H1 (cell line): Measurements from ENCODE around the gene TPT1. TPM values are rescaled to one million over a fixed set of nuclear protein-coding genes. Genes with fewer than 3 reads are reported as not detected.

Source experiments
- CTCF ChIA-PET: fragments of 300-600 bp; sonication (Branson Sonifier 250); formaldehyde crosslinking; loops from one replicate; lab custom pipeline; 2021; ENCODE audit not compliant: partially characterized antibody; lab: Charles Lee
- POLR2A ChIA-PET: fragments of 300-600 bp; sonication (Branson Sonifier 250); formaldehyde crosslinking; loops from one replicate; lab custom pipeline; 2021; ENCODE audit warnings: inconsistent platforms; ENCODE audit not compliant: partially characterized antibody; lab: Charles Lee
- DNase-seq, 2 experiments: peaks; one replicate each; pipeline versions ENCODE4 v3.0.0 to v3.0.0-alpha.2; 2010 to 2022; ENCODE audit warnings: low spot score in 2 of 2, low read depth in 1 of 2, mixed read lengths in 1 of 2
- FAIRE-seq: peaks from 2 replicates; lab custom pipeline; 2011; peaks lifted over from hg19 to GRCh38; lab: Jason Lieb, UNC
- H2AFZ ChIP-seq: 2 replicates; pipeline ENCODE4 v1.8.1; 2012; ENCODE audit warnings: low read length, inconsistent platforms
- H2AK5ac ChIP-seq: 2 replicates; pipeline ENCODE4 v1.6.1; 2013; ENCODE audit warnings: low read depth, low read length
- H2BK120ac ChIP-seq: replicated peaks from 2 replicates; pipeline ENCODE3; 2013; ENCODE audit warnings: low read depth, low read length, inconsistent platforms
- H2BK12ac ChIP-seq: 2 replicates; pipeline ENCODE4 v1.6.1; 2013; ENCODE audit warnings: low read depth, low read length
- H2BK15ac ChIP-seq: 2 replicates; pipeline ENCODE4 v1.6.1; 2013; ENCODE audit warnings: low read length
- H2BK20ac ChIP-seq: 2 replicates; pipeline ENCODE4 v1.6.1; 2013; ENCODE audit warnings: low read length
- H2BK5ac ChIP-seq: 2 replicates; pipeline ENCODE4 v1.6.1; 2013; ENCODE audit warnings: low read depth, low read length
- H3K14ac ChIP-seq: 2 replicates; pipeline ENCODE4 v1.6.1; 2013; ENCODE audit warnings: inconsistent platforms; ENCODE audit not compliant: insufficient read length
- H3K18ac ChIP-seq: 2 replicates; pipeline ENCODE4 v1.6.1; 2013; ENCODE audit warnings: low read length; ENCODE audit errors: extremely low read depth
- H3K23ac ChIP-seq: 2 replicates; pipeline ENCODE4 v1.6.1; 2013; ENCODE audit warnings: inconsistent platforms; ENCODE audit not compliant: insufficient read length
- H3K23me2 ChIP-seq: 2 replicates; pipeline ENCODE4 v1.6.1; 2013; ENCODE audit warnings: low read depth, low read length
- H3K27ac ChIP-seq: 2 replicates; pipeline ENCODE4 v1.6.1; 2011; ENCODE audit warnings: low read depth, low read length, inconsistent platforms
- H3K27me3 ChIP-seq, 4 experiments: replicated peaks in 1 of 4; 1 replicate in 1 of 4; 2 replicates in 3 of 4; pipeline versions ENCODE4 v1.6.1 to v1.8.1; 2011 to 2013; ENCODE audit warnings: low read length in 3 of 4, mild to moderate bottlenecking in 3 of 4, inconsistent platforms in 2 of 4, mixed read lengths in 2 of 4, moderate library complexity in 1 of 4; ENCODE audit not compliant: control insufficient read depth in 3 of 4, insufficient read depth in 3 of 4; ENCODE audit errors: extremely low read depth in 1 of 4
- H3K36me3 ChIP-seq, 4 experiments: 2 replicates each; pipeline versions ENCODE4 v1.6.1 to v1.8.1; 2011 to 2013; ENCODE audit warnings: mild to moderate bottlenecking in 4 of 4, low read length in 3 of 4, moderate library complexity in 2 of 4, control low read depth in 1 of 4, inconsistent platforms in 1 of 4; ENCODE audit not compliant: insufficient read depth in 4 of 4, control insufficient read depth in 2 of 4
- H3K4ac ChIP-seq: replicated peaks from 2 replicates; pipeline ENCODE3; 2013; ENCODE audit warnings: low read length, low read depth, mixed read lengths, inconsistent platforms; ENCODE audit not compliant: insufficient read length
- H3K4me1 ChIP-seq, 4 experiments: replicated peaks in 1 of 4; 1 replicate in 1 of 4; 2 replicates in 3 of 4; pipeline versions ENCODE4 v1.6.1 to v1.8.1; 2011 to 2013; ENCODE audit warnings: low read length in 3 of 4, inconsistent platforms in 2 of 4, mixed read lengths in 1 of 4; ENCODE audit not compliant: insufficient read depth in 4 of 4, control insufficient read depth in 3 of 4
- H3K4me2 ChIP-seq, 2 experiments: 2 replicates each; pipeline versions ENCODE4 v1.6.1 to v1.8.1; 2011 to 2013; ENCODE audit warnings: low read depth in 2 of 2, low read length in 2 of 2, control low read depth in 1 of 2, inconsistent platforms in 1 of 2, mild to moderate bottlenecking in 1 of 2; ENCODE audit not compliant: insufficient read depth in 1 of 2
- H3K4me3 ChIP-seq, 4 experiments: fragments of 200-600, 300-600 bp in 1 of 4; sonication (generic), shearing (Covaris generic), sonication (Bioruptor Twin) in 1 of 4; 2 replicates each; pipeline versions ENCODE4 v1.5.1 to v1.8.1; 2011 to 2016; ENCODE audit warnings: low read length in 4 of 4, low read depth in 3 of 4, control low read depth in 2 of 4, inconsistent platforms in 2 of 4, mild to moderate bottlenecking in 2 of 4, mixed read lengths in 1 of 4, moderate library complexity in 1 of 4; ENCODE audit not compliant: insufficient read depth in 2 of 4; ENCODE audit errors: extremely low read depth in 1 of 4
- H3K56ac ChIP-seq: replicated peaks from 2 replicates; pipeline ENCODE3; 2013; ENCODE audit warnings: low read depth, mild to moderate bottlenecking, mixed read lengths, low read length, inconsistent platforms; ENCODE audit not compliant: insufficient read length
- H3K79me1 ChIP-seq: 2 replicates; pipeline ENCODE4 v1.6.1; 2013; ENCODE audit warnings: low read depth, low read length, control low read depth
- H3K79me2 ChIP-seq, 2 experiments: 2 replicates each; pipeline versions ENCODE4 v1.6.1 to v1.8.1; 2012 to 2013; ENCODE audit warnings: low read length in 2 of 2, mild to moderate bottlenecking in 2 of 2, inconsistent platforms in 1 of 2; ENCODE audit not compliant: insufficient read depth in 2 of 2, control insufficient read depth in 1 of 2
- H3K9ac ChIP-seq, 4 experiments: replicated peaks in 1 of 4; 1 replicate in 1 of 4; 2 replicates in 3 of 4; pipeline versions ENCODE4 v1.6.1 to v1.8.1; 2011 to 2013; ENCODE audit warnings: low read depth in 3 of 4, low read length in 3 of 4, control low read depth in 2 of 4, mild to moderate bottlenecking in 2 of 4, moderate library complexity in 2 of 4, inconsistent platforms in 1 of 4; ENCODE audit errors: extremely low read depth in 1 of 4
- H3K9me3 ChIP-seq, 2 experiments: 2 replicates each; pipeline versions ENCODE4 v1.6.1 to v1.8.1; 2012 to 2013; ENCODE audit warnings: mild to moderate bottlenecking in 2 of 2, moderate library complexity in 2 of 2, control low read depth in 1 of 2, inconsistent platforms in 1 of 2, low read depth in 1 of 2, low read length in 1 of 2, mixed read lengths in 1 of 2; ENCODE audit not compliant: insufficient read depth in 2 of 2
- H4K20me1 ChIP-seq, 2 experiments: replicated peaks in 1 of 2; 2 replicates each; pipeline versions ENCODE3 to v1.8.1; 2011 to 2013; ENCODE audit warnings: inconsistent platforms in 2 of 2, low read length in 2 of 2, mild to moderate bottlenecking in 1 of 2; ENCODE audit not compliant: insufficient read depth in 2 of 2, control insufficient read depth in 1 of 2
- H4K5ac ChIP-seq: 2 replicates; pipeline ENCODE4 v1.6.1; 2013; ENCODE audit warnings: low read length, low read depth, mixed read lengths, inconsistent platforms; ENCODE audit not compliant: insufficient read length
- H4K8ac ChIP-seq: 2 replicates; pipeline ENCODE4 v1.8.0; 2013; ENCODE audit warnings: mild to moderate bottlenecking, moderate library complexity, low read length, inconsistent platforms; ENCODE audit not compliant: insufficient read depth; ENCODE audit errors: extremely low read depth
- H4K91ac ChIP-seq: replicated peaks from 2 replicates; pipeline ENCODE3; 2013; ENCODE audit warnings: low read length, mixed read lengths, inconsistent platforms; ENCODE audit not compliant: insufficient read length
- CBX8 ChIP-seq: fragments of 300-800, 300-1000 bp; sonication (generic); IDR thresholded peaks from 2 replicates; pipeline ENCODE4 v1.7.1; 2016; ENCODE audit warnings: low read depth, low read length, borderline replicate concordance
- CHD1 ChIP-seq: IDR thresholded peaks from 2 replicates; pipeline ENCODE4 v1.6.1; 2012; ENCODE audit warnings: low read depth, low read length, improper control_type of control experiment
- MAFK ChIP-seq: IDR thresholded peaks from 2 replicates; pipeline ENCODE4 v1.6.1; 2012; ENCODE audit warnings: low read depth, mild to moderate bottlenecking, improper control_type of control experiment, low read length
- MAX ChIP-seq: IDR thresholded peaks from 2 replicates; pipeline ENCODE4 v1.6.1; 2012; ENCODE audit warnings: inconsistent platforms
- NRF1 ChIP-seq: IDR thresholded peaks from 2 replicates; pipeline ENCODE4 v1.6.1; 2011; ENCODE audit warnings: mild to moderate bottlenecking, low read depth, low read length, improper control_type of control experiment
- POLR2AphosphoS5 ChIP-seq: IDR thresholded peaks from 2 replicates; pipeline ENCODE4 v1.6.1; 2011; ENCODE audit warnings: low read depth, low read length
- TEAD4 ChIP-seq: IDR thresholded peaks from 2 replicates; pipeline ENCODE4 v1.6.1; 2012; ENCODE audit warnings: low read depth, low read length, inconsistent platforms, mixed read lengths
- WGBS, 2 experiments: shearing (Covaris generic) in 1 of 2; methylation state at CpG; one replicate each; pipeline versions ENCODE4 v1.1.6 to v1.1.7; 2013 to 2015; ENCODE audit warnings: low lambda C conversion rate in 2 of 2, mixed read lengths in 2 of 2, inconsistent platforms in 1 of 2, low coverage in 1 of 2, missing lambda C conversion rate in 1 of 2; ENCODE audit not compliant: insufficient replicate concordance in 2 of 2, insufficient coverage in 1 of 2, insufficient read length in 1 of 2; ENCODE audit errors: extremely low coverage in 1 of 2, missing lambda C conversion rate in 1 of 2; 5-methylcytosine and 5-hydroxymethylcytosine counted together
- polyA plus RNA-seq, 7 experiments: library from polyadenylated mRNA; depleted of rRNA in 3 of 7; stranded (reverse) in 5 of 7; unstranded in 2 of 7; fragments of >200 nt in 5 of 7; fragments of 200-250 nt in 2 of 7; gene quantifications; 1 replicate in 5 of 7; 2 replicates in 1 of 7; 4 replicates in 1 of 7; pipeline versions ENCODE4 v1.2.1 to v1.2.3, GENCODE V29; 2011 to 2013; ENCODE audit warnings: missing spikeins in 2 of 7, mixed read lengths in 2 of 7
- total RNA-seq: library from RNA; stranded (reverse); fragmentation: NEBNext Ultra II Directional; extraction: Animal tissue kit (Norgen Biotek cat#: 25700); gene quantifications from 2 replicates; pipeline ENCODE4 v1.2.1, GENCODE V29; 2021

Gene TPT1
- total and polyA plus RNA-seq, 2 of the 8 experiments (the other 6 are each of a cell fraction or from before 2014, with no cell fraction given): 2,245 to 2,279 TPM

GRCh38 chr13:45301263-45301662, 39.7 kb downstream of the TPT1 start:
- no peaks in the 10 kb centered on the region for H3K79me2 ChIP-seq
- POLR2A ChIA-PET: interaction anchor here (0.8 to 1.7 kb wide), 3 partner anchors 11 to 40 kb away, joined by 3 to 7 read pairs (median 5); partner anchors contain the start of gene TPT1

More at GRCh38 chr13:45301263-45301662, 39.7 kb downstream of the TPT1 start:
- no peak overlapping the region for H3K56ac ChIP-seq
- WGBS, 2 experiments: 91% methylated on average over 11 of the region's 11 CpGs; no CpG with 5 or more reads in 1 of the 2 experiments
- H4K91ac ChIP-seq: no peak overlapping the region
- H2BK12ac ChIP-seq: 0 out of 2 replicates have a peak overlapping the region, but pooled peaks have one; percentile 13
- peaks cover 0 to 4% (median 2%) of the 10 kb centered on the region in 4 experiments; a peak in 4 of 7 replicates for H3K4me1 ChIP-seq
- no peaks in the 10 kb centered on the region for H3K27me3 ChIP-seq
- CTCF ChIA-PET: interaction anchor here (1.9 to 6.3 kb wide), 2 partner anchors 19 to 255 kb away, joined by 9 to 36 read pairs; no protein-coding TSS in a partner anchor
- H3K9ac ChIP-seq: no peak overlapping the region
- H3K18ac ChIP-seq: no peak overlapping the region
- H3K36me3 ChIP-seq: no peaks in the 10 kb centered on the region
- no peak overlapping the region for H2BK120ac ChIP-seq
- no peak for FAIRE-seq
- H3K4ac ChIP-seq: no peak overlapping the region
- no peaks in the 10 kb centered on the region for H3K79me1 ChIP-seq
- H2BK20ac ChIP-seq: no peak overlapping the region
- H3K4me3 ChIP-seq: no peak overlapping the region
- H2BK5ac ChIP-seq: no peak overlapping the region
- H2AK5ac ChIP-seq: no peak overlapping the region
- no peak overlapping the region for H3K4me2 ChIP-seq
- H4K5ac ChIP-seq: no peak overlapping the region
- no peaks in the 10 kb centered on the region for H3K9me3 ChIP-seq
- H2BK15ac ChIP-seq: no peak overlapping the region
- no peak overlapping the region for H3K14ac ChIP-seq
- no peak overlapping the region for H3K23ac ChIP-seq
- H3K23me2 ChIP-seq: no peaks in the 10 kb centered on the region
- TF ChIP-seq TEAD4 (no peak), MAX (no peak), MAFK (no peak), POLR2AphosphoS5 (no peak), NRF1 (no peak), CHD1 (no peak), CBX8 (no peak)
- DNase-seq: no peak
- no peaks in the 10 kb centered on the region for H4K20me1 ChIP-seq
- H4K8ac ChIP-seq: no peak overlapping the region
- no peak overlapping the region for H3K27ac ChIP-seq
- H2AFZ ChIP-seq: no peak overlapping the region
